Subcutaneous adipose tissue (tissue), 4 donors: ENCODE results near the gene SERTAD2. TPM values are rescaled to one million over a fixed set of nuclear protein-coding genes. Genes with fewer than 3 reads are reported as not detected.

Source experiments
- total RNA-seq, 4 donors: library from RNA; depleted of rRNA; stranded (reverse); fragments of >200 nt; gene quantifications; one replicate each; pipeline ENCODE4 v1.1.0, GENCODE V29; 2016
- TF ChIP-seq, protein P1 (sequence below): fragments of 450-650 bp; IDR thresholded peaks from one replicate; pipeline ENCODE4 v1.5.1; 2016; ENCODE audit warnings: low read depth, mild to moderate bottlenecking, control low read depth, antibody characterized with exemption, moderate library complexity

SERTAD2 gene
- total RNA-seq, 4 donors from 2014 or later = 17.5 to 25.2 (median 20.0) TPM

DNA sequence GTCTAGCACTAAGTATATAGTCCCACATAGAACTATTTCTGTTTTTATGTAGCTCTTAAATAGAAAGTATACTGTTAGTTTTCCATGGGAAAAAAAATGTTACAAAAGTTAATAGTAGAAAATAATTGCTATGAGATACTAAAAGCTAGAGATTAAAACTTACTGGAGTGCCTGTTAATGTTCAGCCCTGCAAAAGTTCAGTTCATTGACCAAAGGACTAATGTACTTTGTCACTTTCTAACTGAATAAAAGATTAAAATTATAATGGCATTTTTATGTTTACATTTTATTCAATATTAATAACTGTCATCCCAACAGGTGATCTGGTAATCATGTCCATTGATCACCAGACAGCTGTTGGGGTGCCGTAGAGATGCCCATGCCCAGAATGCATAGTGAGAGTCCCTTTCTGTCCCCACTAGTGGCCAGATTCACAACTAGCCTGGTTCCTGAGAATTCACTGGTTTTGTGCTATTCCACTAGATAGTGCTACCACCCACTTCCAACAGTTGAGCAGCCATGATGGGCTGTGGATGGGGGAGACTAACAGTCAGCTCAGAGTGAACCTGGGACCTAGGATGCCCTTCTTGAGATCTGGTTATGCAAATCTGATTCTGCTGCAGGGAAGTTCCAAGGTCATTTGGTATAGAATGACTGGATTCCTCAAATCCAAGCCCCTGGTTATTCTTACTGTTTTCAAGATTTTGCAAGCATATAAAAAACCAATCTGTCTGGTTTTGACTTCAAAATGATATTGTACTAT lies 71.8 kb downstream of the SERTAD2 start:
- TF ChIP-seq, protein P1, sequence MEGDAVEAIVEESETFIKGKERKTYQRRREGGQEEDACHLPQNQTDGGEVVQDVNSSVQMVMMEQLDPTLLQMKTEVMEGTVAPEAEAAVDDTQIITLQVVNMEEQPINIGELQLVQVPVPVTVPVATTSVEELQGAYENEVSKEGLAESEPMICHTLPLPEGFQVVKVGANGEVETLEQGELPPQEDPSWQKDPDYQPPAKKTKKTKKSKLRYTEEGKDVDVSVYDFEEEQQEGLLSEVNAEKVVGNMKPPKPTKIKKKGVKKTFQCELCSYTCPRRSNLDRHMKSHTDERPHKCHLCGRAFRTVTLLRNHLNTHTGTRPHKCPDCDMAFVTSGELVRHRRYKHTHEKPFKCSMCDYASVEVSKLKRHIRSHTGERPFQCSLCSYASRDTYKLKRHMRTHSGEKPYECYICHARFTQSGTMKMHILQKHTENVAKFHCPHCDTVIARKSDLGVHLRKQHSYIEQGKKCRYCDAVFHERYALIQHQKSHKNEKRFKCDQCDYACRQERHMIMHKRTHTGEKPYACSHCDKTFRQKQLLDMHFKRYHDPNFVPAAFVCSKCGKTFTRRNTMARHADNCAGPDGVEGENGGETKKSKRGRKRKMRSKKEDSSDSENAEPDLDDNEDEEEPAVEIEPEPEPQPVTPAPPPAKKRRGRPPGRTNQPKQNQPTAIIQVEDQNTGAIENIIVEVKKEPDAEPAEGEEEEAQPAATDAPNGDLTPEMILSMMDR = no peak

Other genes starting within 250 kb of the SERTAD2 start
- gene LGALSL, start 199.8 kb downstream of the SERTAD2 start, total RNA-seq = 10 to 100 TPM in 2 of 4 donors, 1 to 10 TPM in 2; 8.8 to 25.6 (median 9.8) TPM
- gene AFTPH, start 129.6 kb downstream of the SERTAD2 start, total RNA-seq = 10 to 100 TPM; 39.2 to 50.5 (median 44.7) TPM